K562 (cell line): Measurements from ENCODE around the gene MKNK2. TPM values are rescaled to one million over a fixed set of nuclear protein-coding genes. Genes with fewer than 3 reads are reported as not detected.

Source experiments
- BRF2 ChIP-seq: IDR thresholded peaks from 3 replicates; pipeline ENCODE4 v1.6.1; 2011; ENCODE audit warnings: borderline replicate concordance, mild to moderate bottlenecking; ENCODE audit not compliant: insufficient read length, insufficient read depth
- CTBP1 ChIP-seq: fragments of 450-650 bp; IDR thresholded peaks from 2 replicates; pipeline ENCODE4 v1.6.1; 2016; ENCODE audit warnings: borderline replicate concordance
- CTCFL ChIP-seq: IDR thresholded peaks from 2 replicates; pipeline ENCODE4 v1.6.1; 2011; ENCODE audit warnings: borderline replicate concordance, low read depth, mild to moderate bottlenecking, moderate library complexity, low read length; ENCODE audit not compliant: insufficient read depth, poor library complexity, severe bottlenecking
- GTF3C2 ChIP-seq: IDR thresholded peaks from 3 replicates; pipeline ENCODE4 v1.6.1; 2011; ENCODE audit warnings: borderline replicate concordance, mild to moderate bottlenecking, moderate library complexity; ENCODE audit not compliant: insufficient read length; ENCODE audit errors: extremely low read depth
- HIVEP1 ChIP-seq: fragments of 250-450 bp; sonication (Bioruptor Pico); IDR thresholded peaks from 2 replicates; pipeline ENCODE4 v1.4.0; 2020; ENCODE audit warnings: mild to moderate bottlenecking
- KLF16 ChIP-seq: IDR thresholded peaks from 2 replicates; pipeline ENCODE4 v1.6.1; 2016; ENCODE audit warnings: antibody characterized with exemption
- MXI1 ChIP-seq: IDR thresholded peaks from 2 replicates; pipeline ENCODE4 v1.6.1; 2011; ENCODE audit warnings: low read depth, mild to moderate bottlenecking, improper control_type of control experiment, low read length
- NCOA2 ChIP-seq, 2 experiments: fragments of 450-650 bp; IDR thresholded peaks; 2 replicates each; pipeline ENCODE4 v1.6.1; 2018; ENCODE audit warnings: mild to moderate bottlenecking in 2 of 2, moderate library complexity in 1 of 2; ENCODE audit not compliant: partially characterized antibody in 2 of 2
- STAT6 ChIP-seq: sonication (generic); formaldehyde crosslinking; IDR thresholded peaks from 2 replicates; pipeline ENCODE4 v1.8.1; 2023; ENCODE audit warnings: mild to moderate bottlenecking, missing genetic modification reagents
- THAP7 ChIP-seq: fragments of 250-450 bp; sonication (Bioruptor Pico); IDR thresholded peaks from 2 replicates; pipeline ENCODE4 v1.5.0; 2021
- ZBTB1 ChIP-seq: sonication (generic); formaldehyde crosslinking; IDR thresholded peaks from 2 replicates; pipeline ENCODE4 v1.8.1; 2023; ENCODE audit warnings: missing genetic modification reagents, low read depth, mild to moderate bottlenecking, borderline replicate concordance
- ZBTB49 ChIP-seq: sonication (generic); formaldehyde crosslinking; IDR thresholded peaks from 2 replicates; pipeline ENCODE4 v1.8.0; 2022; ENCODE audit warnings: missing genetic modification reagents, mild to moderate bottlenecking, borderline replicate concordance
- ZNF561 ChIP-seq: fragments of 450-650 bp; formaldehyde crosslinking; conservative IDR thresholded peaks from 2 replicates; pipeline ENCODE4 v1.4.0; 2020; ENCODE audit warnings: mild to moderate bottlenecking, moderate library complexity
- ZNF766 ChIP-seq: fragments of 200-800 bp; sonication (Bioruptor generic); conservative IDR thresholded peaks from 2 replicates; pipeline ENCODE4 v1.6.1; 2016; ENCODE audit warnings: missing genetic modification characterization, missing compliant biosample characterization
- polyA plus RNA-seq, 8 experiments: library from polyadenylated mRNA; depleted of rRNA in 4 of 8; stranded (reverse) in 5 of 8; unstranded in 3 of 8; fragments of >200 nt; fragmentation: Nextera tagmentation in 2 of 8; fragmentation: Illumina TruSeq in 1 of 8; extraction: Ambion mirVana in 2 of 8; extraction: Trizol in 1 of 8; gene quantifications; 2 replicates each; pipeline versions ENCODE4 v1.2.1 to v1.2.3, GENCODE V29; 2011 to 2014; ENCODE audit warnings: inconsistent platforms in 1 of 8, missing spikeins in 1 of 8
- total RNA-seq, 7 experiments: library from RNA; depleted of rRNA in 6 of 7; stranded (reverse); fragments of >200 nt in 6 of 7; fragmentation: Illumina TruSeq in 2 of 7; extraction: Trizol in 2 of 7; gene quantifications; 2 replicates each; pipeline versions ENCODE4 v1.2.1 to v1.2.3, GENCODE V29; 2011 to 2021; ENCODE audit warnings: low replicate concordance in 1 of 7

Gene MKNK2
- total and polyA plus RNA-seq, 9 of the 15 experiments (the other 6 are each of a cell fraction or from before 2014, with no cell fraction given), result 5.1 to 191 (median 51.9) TPM

GRCh38 chr19:2060884-2061494 lies 9.9 kb upstream of the MKNK2 start (continued):
- peak; percentile 73; the same call in 1 of the 2 replicates for TF ChIP-seq ZBTB1
- no peak for TF ChIP-seq NCOA2 (IDR thresholded peaks at IDR 0.05; ENCODE audit: partially characterized antibody in 2 of 2)
- TF ChIP-seq CTBP1, result 0 out of 2 replicates have a peak, but pooled peaks have one; percentile 10
- no peak for TF ChIP-seq BRF2
- peak; percentile 35; the same call in 1 of the 2 replicates for TF ChIP-seq HIVEP1 (CRISPR knock-in tag)
- TF ChIP-seq GTF3C2, result no peak
- no peak for TF ChIP-seq ZBTB49 (CRISPR knock-in tag)
- TF ChIP-seq STAT6 (CRISPR knock-in tag), result no peak
- no peak for TF ChIP-seq CTCFL
- no peak for TF ChIP-seq MXI1
- no peak for TF ChIP-seq THAP7 (CRISPR knock-in tag)
- no peak for TF ChIP-seq KLF16
- peak; percentile 16; the same call in 1 of the 2 replicates for TF ChIP-seq ZNF766 (CRISPR knock-in tag)
- no peak for TF ChIP-seq ZNF561 (CRISPR knock-in tag)
